ENCODE results near the gene SEC61B. TPM values are rescaled to one million over a fixed set of nuclear protein-coding genes. Genes with fewer than 3 reads are reported as not detected.

The SEC61B gene
- total RNA-seq, 3 donors from 2014 or later: 86.3 to 121 (median 92.9) TPM

- Histone ChIP-seq H3K9me3 (no peaks in the 10 kb centered on the region), H3K4me3 (no peak overlapping the region), H3K4me1 (peaks cover 0 to 6% of the 10 kb centered on the region in 2 donors), H3K27ac (peak overlapping the region in 1 of 2 donors; percentile 12), H3K36me3 (no peaks in the 10 kb centered on the region), H3K27me3 (no peaks in the 10 kb centered on the region)
- intact Hi-C loops (cut with DNase I; ENCODE audit: low total_unique reads): no loop called here
- no peak for DNase-seq (ENCODE audit: low spot score in 2 of 2)
- TF ChIP-seq POLR2A (IDR thresholded peaks at IDR 0.05) (no peak), POLR2AphosphoS5 (IDR thresholded peaks at IDR 0.05) (no peak), CTCF (IDR thresholded peaks at IDR 0.05) (no peak)
These were observed 39.7 kb upstream of the SEC61B start for GRCh38 chr9:99182356-99182755.

GRCh38 chr9:99183616-99184015 lies 38.5 kb upstream of the SEC61B start:
- Histone ChIP-seq H3K9me3 (no peaks in the 10 kb centered on the region), H3K4me1 (peaks cover 0 to 6% of the 10 kb centered on the region in 2 donors), H3K4me3 (no peak overlapping the region), H3K27ac (no peak overlapping the region), H3K36me3 (no peaks in the 10 kb centered on the region), H3K27me3 (no peaks in the 10 kb centered on the region)
- intact Hi-C loops (cut with DNase I; ENCODE audit: low total_unique reads): no loop called here
- TF ChIP-seq CTCF (IDR thresholded peaks at IDR 0.05) (no peak), POLR2AphosphoS5 (IDR thresholded peaks at IDR 0.05) (no peak), POLR2A (IDR thresholded peaks at IDR 0.05) (no peak)
- no peak for DNase-seq (ENCODE audit: low spot score in 2 of 2)

GRCh38 chr9:99184110-99184474 lies 38.0 kb upstream of the SEC61B start:
- Histone ChIP-seq H3K36me3 (no peaks in the 10 kb centered on the region), H3K9me3 (no peaks in the 10 kb centered on the region), H3K27ac (peak overlapping the region in 1 of 2 donors; percentile 44), H3K4me1 (peaks cover 0 to 6% of the 10 kb centered on the region in 2 donors), H3K27me3 (no peaks in the 10 kb centered on the region), H3K4me3 (no peak overlapping the region)
- TF ChIP-seq POLR2A (IDR thresholded peaks at IDR 0.05): no peak
- intact Hi-C loops (cut with DNase I; ENCODE audit: low total_unique reads): no loop called here
- no peak for DNase-seq (ENCODE audit: low spot score in 2 of 2)

- intact Hi-C loops (cut with DNase I; ENCODE audit: low total_unique reads): no loop called here
These were observed 37.4 kb upstream of the SEC61B start for GRCh38 chr9:99184475-99185347.

GRCh38 chr9:99185348-99185632 lies 36.8 kb upstream of the SEC61B start:
- intact Hi-C loops (cut with DNase I; ENCODE audit: low total_unique reads): no loop called here
- Histone ChIP-seq H3K4me1 (peaks cover 0 to 6% of the 10 kb centered on the region in 2 donors), H3K36me3 (no peaks in the 10 kb centered on the region), H3K27ac (peak overlapping the region in 1 of 2 donors; percentile 44), H3K4me3 (peak overlapping the region in 1 of 3 donors; percentile 63), H3K27me3 (no peaks in the 10 kb centered on the region), H3K9me3 (no peaks in the 10 kb centered on the region)
- TF ChIP-seq POLR2A (IDR thresholded peaks at IDR 0.05) (no peak), POLR2AphosphoS5 (IDR thresholded peaks at IDR 0.05) (no peak), CTCF (IDR thresholded peaks at IDR 0.05) (no peak)
- no peak for DNase-seq (ENCODE audit: low spot score in 2 of 2)

More at GRCh38 chr9:99184475-99185347, 37.4 kb upstream of the SEC61B start:
- Histone ChIP-seq H3K9me3 (no peaks in the 10 kb centered on the region), H3K27me3 (no peaks in the 10 kb centered on the region), H3K4me1 (peaks cover 0 to 6% of the 10 kb centered on the region in 2 donors), H3K4me3 (peak overlapping the region; percentile 14 to 63 (median 31)), H3K36me3 (no peaks in the 10 kb centered on the region), H3K27ac (peak overlapping the region in 1 of 2 donors; percentile 44)
- peak; percentile 84 to 86 for DNase-seq (ENCODE audit: low spot score in 2 of 2)
- TF ChIP-seq POLR2AphosphoS5 (IDR thresholded peaks at IDR 0.05): peak in 1 of 3 donors; percentile 53
- TF ChIP-seq CTCF (IDR thresholded peaks at IDR 0.05): peak; percentile 87 to 91 (median 90)
- TF ChIP-seq POLR2A (IDR thresholded peaks at IDR 0.05): no peak
